Activated T-helper 1 cell treated with Interleukin-2 at 50 U/mL for 16 hours (primary cell): Measurements from ENCODE around the gene IGF2.
A peak's percentile ranks its signal among the peaks of the same experiment; 100 is the strongest.

Experiments
- DNase-seq: peaks from one replicate; pipeline ENCODE4 v3.0.0-alpha.2; 2020; ENCODE audit warnings: low read depth

Gene IGF2

GRCh38 chr11:2103668-2104523 lies 35.3 kb downstream of the IGF2 start:
- no peak for DNase-seq

GRCh38 chr11:2102883-2103213 lies 36.3 kb downstream of the IGF2 start:
- no peak for DNase-seq

DNA sequence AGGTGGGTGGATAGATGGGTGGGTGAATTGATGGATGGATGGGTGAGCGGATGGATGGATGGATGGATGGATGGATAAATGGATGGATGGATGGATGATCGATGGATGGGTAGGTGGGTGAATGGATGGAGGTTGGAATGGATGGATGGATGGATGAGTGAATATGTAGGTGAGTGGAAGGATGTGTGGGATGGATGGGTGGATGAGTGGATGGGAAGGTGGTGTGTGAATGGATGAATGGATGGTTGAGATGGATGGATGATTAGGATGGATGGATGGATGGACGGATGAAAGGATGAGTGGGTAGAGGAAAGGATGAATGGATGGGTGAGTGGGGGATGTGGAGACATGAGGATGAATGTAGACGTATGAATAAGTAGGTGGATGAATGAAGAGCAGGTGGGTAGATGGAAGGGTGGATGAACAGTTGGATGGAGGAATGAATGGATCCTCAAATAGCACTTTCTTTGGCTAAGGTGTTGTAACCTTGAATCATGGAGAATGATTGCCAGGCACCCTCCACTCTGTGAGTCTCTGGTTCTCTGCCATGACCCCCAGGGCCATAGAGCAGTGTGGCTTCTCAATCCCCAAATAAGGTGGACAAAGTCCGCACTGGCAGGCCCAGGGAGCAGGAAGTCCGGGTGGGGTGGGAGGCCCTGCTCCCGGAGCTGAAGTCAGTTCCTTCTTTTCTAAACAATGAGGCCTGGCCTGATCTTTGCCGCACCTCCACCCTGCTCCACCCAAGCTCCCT lies 36.9 kb downstream of the IGF2 start:
- no peak for DNase-seq

DNA sequence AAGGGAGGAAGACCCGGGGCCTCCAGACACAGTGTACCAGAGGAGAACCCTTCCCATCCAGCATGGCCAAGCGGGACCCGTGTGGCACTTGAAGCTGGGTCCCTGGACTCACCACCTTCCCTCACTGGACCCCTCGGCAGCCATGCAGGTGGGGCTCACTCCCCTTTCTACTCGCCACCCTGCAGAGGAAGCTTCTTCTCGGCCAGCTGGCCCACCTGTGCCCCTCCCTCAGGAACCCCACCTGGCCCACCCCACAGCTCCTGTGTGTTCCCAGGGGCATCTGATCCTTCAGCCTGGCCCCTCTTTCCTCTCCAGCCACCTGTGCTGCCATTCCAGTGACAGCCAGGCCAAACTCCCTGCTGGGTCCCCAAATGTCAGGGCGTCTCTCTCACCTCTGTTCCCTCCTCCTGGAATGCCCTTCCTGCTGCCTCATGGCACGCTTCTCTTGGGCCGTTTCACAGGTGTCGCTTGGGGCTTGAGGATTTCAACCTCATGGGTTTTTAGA lies 38.0 kb downstream of the IGF2 start:
- no peak for DNase-seq

GRCh38 chr11:2100361-2101170 lies 38.6 kb downstream of the IGF2 start:
- no peak for DNase-seq

DNA sequence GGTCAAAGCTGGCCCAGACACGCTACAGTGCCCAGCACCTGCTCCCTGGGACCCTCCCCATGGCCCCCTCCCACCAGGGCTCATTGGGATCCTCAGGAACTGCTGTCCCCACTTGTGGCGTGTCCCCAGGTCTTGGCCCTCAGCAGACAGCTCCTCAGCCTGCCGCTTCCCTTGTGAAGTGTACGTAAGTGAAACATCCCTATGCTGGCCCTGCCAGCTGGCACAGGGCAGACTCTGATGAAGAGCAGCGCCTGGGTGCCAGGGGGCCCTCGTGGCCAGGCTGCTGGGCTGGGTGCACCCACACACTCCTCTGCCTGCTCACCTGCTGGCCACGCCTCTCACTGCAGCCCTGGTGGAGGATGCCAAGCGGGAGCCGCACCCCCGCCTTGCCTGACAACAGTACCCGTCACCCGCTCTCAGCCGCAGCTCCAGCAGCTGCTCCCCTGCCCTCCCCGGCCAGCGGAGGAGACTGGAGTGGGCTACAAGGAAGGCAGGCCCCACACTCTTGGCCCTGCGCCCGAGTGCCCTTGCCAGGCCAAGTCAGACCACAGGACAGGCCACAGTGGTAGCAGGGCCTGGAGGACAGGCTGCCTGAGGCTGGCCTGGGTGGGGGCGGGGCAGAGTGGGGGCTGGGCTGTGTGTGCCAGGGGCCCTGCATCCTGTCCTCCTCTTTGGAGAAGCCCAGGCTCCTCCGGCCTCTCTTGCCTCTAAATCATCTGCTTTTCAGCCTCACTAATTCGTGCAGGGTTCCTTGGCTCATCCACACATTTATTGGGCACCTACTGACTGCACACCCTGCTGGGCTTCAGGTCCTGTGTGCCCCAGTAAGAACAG lies 39.5 kb downstream of the IGF2 start:
- DNase-seq = no peak

DNA sequence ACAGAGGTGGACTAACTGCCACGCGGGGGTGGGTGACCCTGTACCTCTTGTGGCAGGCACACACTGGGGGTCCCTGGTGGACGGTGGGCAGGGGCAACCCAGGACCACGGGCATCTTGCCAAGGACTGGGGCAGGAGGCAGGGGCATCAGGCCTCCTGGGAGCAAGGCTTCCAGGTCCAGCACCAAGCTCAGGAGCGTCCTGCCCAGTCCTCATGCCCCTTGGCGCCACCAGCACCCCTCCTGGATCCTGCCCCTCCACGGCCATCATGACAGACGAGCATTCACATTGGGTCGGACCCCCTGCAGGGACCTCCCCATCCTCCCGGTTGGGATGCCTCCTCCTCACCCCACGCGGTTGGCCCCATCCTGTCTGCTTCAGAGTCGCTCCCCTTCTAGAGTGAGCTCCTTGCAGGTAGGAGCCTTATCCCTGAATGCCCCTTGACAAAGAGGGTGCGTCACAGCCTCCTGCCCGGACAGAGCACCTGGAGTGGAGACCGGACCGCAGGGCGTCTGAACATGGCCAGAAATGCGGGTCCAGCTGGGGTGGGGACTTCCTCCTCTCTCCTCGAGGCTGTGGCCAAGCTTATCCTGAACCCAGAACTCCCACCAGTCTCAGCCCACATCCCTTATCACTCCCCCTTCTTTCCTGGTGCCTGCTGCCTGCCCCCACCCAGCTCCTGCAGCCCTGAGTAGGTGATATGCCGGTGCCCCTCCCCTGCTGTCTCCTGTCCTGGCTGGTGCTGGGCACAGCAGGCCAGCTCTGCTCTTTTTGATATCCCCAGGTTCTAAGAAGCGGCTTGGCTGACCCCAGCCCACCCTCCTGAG lies 40.3 kb downstream of the IGF2 start:
- no peak for DNase-seq

DNA sequence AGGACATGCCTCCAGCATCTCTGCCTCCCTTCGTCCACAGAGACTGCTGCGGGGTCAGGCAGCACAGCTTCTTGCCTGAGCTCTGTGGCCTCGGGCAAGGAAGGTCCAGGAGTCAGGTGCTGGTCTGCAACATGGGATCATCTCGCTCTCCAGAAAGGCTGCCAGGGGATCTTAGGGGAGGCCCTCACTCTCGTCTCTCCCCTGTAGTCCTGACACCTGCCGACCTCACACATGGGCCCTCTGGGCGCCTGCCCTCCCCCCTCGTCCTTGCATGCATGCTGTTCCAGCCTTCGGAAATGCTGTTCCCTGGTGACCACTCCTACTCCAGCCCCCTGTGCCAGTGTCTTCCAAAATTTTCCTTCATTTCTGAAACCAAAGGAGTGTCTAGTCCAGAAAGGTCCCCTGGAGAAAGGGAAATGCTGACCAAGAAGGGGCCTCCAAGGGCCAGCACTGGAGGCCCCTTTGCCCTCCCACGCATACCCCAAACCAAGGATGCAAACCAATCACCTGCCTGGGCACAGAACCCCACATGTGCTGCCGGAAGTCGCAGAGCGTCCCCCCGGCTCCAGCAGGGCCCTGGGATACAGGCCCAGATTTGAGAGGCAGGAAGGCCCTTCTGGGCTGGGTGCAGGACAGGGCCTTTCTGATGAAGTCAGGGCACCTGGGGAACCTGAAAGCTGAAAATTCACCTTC lies 41.0 kb downstream of the IGF2 start:
- no peak for DNase-seq

- DNase-seq = no peak
Observed at GRCh38 chr11:2097356-2097997, 41.7 kb downstream of the IGF2 start.

DNA sequence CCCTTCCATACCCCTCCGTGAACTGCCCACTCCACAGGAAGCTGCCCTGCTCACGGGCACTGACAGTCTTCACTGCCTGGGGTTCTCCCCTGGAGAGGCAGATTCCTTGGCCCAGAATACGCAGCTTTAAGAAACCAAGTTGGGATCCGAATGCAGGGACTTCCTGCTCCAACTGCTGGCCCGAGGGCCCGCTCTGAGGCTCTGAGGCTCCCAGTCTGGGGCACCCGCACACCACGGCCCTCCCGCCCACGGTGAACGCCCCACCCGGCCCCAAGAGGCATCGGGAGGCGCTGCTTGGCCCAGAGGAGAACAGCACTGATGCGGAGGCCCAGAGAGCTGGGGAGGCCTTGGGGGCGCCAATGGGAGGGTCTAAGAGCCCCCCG lies 42.3 kb downstream of the IGF2 start:
- DNase-seq = no peak

DNA sequence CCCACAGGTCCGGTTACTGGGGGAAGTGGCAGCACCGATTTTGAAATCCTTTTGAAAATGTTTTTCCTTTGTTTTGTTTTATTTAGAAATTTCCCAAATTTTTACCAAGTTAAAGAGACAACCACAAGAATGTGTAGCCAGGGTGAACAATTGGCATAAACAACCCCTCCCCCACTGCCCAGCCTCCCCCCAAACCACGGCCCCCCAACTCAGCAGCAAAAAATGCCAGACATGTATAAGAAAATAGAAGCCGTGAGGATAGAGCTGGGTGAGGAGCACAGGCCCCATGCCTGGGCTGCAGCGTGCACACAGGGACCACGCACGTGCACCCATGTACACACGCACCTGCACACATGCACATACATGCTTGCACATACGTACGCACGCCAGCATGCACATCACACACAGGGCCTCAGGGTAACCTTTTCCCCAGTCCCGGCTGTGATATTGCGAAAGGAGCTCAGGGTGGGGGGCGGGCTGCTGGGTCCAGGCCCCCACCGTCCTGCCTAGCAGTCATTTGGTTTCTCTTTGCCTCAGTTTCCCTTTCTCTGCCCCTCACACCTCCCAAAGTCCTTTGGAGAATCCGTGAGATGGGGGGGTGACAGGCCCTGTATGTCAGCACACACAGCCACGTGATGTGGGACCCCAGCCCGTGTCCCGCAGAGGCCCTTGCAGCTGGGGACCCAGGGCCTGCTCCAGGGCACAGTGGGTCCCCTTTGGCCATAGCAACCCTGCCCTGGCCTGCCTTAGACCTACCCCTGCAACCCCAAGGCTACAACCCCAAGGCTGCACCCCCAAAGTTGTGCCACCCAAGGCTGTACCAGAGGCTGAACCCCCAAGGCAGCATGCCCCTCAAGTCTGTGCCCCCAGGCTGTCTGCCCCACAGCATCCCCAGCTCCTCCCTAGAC lies 42.9 kb downstream of the IGF2 start:
- DNase-seq = no peak

GRCh38 chr11:2095542-2095941 lies 43.6 kb downstream of the IGF2 start:
- no peak for DNase-seq

GRCh38 chr11:2095198-2095520 lies 44.0 kb downstream of the IGF2 start:
- no peak for DNase-seq

DNA sequence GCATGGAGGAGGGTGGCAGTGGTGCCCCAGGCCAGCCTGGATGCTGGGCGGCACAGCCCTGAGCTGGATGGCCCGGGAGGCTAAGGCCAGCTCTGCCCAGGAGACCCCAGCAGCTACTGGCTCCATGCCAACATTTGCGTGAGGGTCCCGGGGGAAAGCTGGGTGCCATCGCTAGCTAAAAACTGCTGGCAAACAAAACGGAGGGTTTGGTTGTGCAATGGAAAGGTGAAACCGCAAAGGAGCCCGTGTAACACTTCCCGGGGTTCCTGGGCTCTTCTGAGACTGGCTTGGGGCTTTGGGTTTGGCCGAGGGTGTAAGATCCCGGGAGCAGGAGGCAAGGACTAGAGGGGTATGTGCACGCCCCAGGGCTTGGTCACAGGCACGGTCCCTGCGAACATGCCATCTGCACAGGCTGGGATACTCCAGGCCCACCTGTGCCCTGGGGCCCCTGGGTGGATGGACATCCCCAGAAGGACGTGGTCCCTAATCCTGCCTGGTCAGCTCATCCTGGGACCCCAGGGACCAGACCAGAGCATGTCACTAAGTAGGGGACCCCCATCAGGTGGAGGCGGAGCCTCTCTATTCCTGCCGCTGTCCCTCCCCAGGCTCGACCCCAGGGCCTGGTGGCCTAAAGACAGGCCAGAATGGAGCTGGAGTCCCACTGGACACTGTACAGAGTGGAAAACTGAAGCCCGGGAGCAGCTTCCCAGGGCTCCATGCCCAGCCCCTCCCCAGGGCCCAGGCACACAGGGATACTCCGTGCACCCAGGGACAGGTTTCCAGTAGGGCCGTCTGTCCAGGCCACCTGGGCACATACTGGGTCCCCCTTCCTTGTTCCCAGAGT lies 44.6 kb downstream of the IGF2 start:
- DNase-seq = no peak

DNA sequence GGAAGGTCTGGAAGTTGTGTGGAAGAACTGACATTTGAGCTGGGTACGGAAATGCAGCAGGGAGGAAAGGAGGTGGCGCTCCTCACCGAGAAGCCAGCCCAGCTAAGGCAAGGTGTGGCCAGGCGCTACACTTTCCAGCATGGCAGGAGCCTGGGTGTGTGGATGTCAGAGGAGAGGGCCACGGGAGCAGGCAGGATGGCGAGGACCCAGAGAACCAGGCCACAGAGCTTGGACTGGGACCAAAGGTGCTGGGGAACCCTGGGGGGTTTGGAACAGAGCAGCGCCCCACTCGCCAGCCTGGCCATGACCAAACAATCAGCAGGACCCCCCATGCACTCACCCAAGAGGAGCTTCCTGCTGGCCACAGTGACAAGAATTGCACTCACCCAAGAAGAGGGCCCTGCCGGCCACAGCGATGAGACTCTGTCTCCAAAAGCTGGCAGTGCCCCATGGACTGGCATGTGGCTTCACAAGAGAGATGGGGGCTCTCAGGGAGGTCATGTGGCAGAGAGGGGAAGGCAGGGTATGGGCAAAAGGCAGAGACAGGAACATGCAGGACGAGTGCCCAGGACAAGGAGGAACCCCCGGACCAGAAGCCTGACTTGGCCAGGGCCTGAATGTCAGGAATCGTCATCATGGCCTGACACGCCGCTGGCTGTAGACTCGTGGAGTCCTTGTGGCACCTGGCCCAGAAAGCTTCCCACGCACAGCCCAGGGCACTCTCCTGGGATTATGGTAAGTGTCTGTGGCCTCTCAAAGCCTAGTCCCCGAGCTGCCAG lies 45.4 kb downstream of the IGF2 start:
- DNase-seq = no peak

GRCh38 chr11:2092956-2093412 lies 46.2 kb downstream of the IGF2 start:
- DNase-seq = peak; percentile 52

- DNase-seq = no peak
Observed at GRCh38 chr11:2092464-2092910, 46.7 kb downstream of the IGF2 start.
